ENCODE measurements around the gene SLC27A1.
A peak's percentile ranks its signal among the peaks of the same experiment; 100 is the strongest.

The SLC27A1 gene

DNA sequence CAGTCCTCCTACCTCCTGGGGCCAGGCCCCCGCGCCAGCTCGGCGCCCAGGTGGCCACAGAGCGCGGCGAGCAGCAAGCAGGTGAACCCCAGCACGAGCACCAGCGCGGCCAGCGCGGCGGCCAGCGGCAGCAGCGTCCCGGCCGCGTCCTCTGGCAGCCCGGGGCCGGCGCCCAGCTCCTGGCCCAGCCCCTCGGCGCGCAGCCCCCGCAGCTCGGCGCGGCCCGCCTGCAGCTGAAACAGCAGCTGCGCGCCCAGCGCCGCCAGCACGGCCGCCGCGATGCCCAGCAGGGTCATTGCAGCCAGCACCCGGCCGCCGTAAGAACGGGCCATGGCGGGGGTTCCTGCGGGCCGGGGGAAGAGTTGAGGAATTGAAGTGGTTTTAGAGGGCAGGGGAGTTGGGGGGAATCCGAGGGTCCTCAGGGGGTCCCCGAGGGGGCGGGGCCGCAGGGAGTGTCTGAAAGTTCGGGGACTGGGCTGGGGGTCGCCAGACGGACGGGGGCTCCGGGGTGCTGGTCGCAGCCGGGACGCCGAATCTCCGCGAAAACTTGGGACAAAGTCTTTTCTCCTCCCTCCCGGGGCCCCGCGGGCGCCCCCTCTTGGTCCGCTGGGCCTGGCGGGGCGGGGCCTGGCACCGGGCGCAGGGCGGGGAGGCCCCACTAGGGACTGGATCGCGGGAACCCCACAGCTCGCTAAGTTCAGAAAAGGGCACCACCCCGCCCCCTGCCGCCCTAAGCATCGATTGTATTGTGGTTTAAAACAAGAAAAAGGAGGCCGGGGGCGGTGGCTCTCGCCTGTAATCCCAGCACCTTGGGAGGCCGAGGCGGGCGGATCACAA is 22.0 kb upstream of the SLC27A1 start, which contains the start of gene TMEM221 (continued):
- TF ChIP-seq, protein P1, sequence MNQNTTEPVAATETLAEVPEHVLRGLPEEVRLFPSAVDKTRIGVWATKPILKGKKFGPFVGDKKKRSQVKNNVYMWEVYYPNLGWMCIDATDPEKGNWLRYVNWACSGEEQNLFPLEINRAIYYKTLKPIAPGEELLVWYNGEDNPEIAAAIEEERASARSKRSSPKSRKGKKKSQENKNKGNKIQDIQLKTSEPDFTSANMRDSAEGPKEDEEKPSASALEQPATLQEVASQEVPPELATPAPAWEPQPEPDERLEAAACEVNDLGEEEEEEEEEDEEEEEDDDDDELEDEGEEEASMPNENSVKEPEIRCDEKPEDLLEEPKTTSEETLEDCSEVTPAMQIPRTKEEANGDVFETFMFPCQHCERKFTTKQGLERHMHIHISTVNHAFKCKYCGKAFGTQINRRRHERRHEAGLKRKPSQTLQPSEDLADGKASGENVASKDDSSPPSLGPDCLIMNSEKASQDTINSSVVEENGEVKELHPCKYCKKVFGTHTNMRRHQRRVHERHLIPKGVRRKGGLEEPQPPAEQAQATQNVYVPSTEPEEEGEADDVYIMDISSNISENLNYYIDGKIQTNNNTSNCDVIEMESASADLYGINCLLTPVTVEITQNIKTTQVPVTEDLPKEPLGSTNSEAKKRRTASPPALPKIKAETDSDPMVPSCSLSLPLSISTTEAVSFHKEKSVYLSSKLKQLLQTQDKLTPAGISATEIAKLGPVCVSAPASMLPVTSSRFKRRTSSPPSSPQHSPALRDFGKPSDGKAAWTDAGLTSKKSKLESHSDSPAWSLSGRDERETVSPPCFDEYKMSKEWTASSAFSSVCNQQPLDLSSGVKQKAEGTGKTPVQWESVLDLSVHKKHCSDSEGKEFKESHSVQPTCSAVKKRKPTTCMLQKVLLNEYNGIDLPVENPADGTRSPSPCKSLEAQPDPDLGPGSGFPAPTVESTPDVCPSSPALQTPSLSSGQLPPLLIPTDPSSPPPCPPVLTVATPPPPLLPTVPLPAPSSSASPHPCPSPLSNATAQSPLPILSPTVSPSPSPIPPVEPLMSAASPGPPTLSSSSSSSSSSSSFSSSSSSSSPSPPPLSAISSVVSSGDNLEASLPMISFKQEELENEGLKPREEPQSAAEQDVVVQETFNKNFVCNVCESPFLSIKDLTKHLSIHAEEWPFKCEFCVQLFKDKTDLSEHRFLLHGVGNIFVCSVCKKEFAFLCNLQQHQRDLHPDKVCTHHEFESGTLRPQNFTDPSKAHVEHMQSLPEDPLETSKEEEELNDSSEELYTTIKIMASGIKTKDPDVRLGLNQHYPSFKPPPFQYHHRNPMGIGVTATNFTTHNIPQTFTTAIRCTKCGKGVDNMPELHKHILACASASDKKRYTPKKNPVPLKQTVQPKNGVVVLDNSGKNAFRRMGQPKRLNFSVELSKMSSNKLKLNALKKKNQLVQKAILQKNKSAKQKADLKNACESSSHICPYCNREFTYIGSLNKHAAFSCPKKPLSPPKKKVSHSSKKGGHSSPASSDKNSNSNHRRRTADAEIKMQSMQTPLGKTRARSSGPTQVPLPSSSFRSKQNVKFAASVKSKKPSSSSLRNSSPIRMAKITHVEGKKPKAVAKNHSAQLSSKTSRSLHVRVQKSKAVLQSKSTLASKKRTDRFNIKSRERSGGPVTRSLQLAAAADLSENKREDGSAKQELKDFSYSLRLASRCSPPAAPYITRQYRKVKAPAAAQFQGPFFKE (tag by site-specific recombination; IDR thresholded peaks at IDR 0.05; ENCODE audit: borderline replicate concordance), result no peak

DNA sequence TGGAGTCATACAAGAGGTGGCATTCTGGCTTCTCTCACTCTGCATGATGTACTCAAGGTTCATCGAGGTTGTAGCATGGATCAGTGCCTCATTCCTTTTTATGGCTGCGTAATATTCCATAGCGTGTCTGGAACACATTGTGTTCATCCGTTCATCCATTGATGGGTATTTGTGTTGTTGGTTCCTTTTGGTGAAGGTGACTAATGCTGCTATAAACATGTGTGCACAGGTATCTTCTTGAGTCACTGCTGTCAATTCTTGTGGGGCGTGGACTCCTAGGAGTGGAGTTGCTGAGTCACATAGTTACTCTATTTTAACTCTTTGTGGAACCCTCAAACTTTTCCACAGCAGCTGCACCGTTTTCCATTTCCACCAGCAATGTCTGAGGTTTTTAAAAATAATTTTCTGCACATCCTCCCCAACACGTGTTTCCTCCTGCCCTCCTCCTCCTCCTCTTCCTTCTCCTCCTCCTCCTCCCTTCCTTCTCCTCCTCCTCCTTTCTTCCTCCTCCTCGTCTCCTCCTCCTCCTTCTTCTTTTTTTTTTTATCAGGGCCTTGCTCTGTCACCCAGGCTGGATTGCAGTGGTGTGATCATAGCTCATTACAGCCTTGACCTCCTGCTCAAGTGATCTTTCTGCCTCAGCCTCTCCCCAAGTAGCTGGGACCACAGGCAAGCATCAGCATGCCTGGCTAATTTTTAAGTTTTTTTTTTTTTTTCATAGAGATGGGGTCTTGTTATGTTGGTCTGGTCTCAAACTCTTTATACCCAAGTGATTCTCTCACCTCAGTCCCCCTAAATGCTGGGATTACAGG is 19.9 kb upstream of the SLC27A1 start:
- Histone ChIP-seq H3K36me3 (ENCODE audit: control insufficient read depth in 2 of 2, insufficient read depth in 1 of 2, low read length in 2 of 2) (no peaks in the 10 kb centered on the region), H3K27ac (ENCODE audit: extremely low read depth, low read depth, low read length) (no peak overlapping the region), H3K4me1 (ENCODE audit: control insufficient read depth, insufficient read depth, low read length) (no peaks in the 10 kb centered on the region), H3K9me3 (ENCODE audit: control insufficient read depth, insufficient read depth, low read depth, low read length) (no peaks in the 10 kb centered on the region), H3K4me3 (ENCODE audit: low read depth, low read length) (no peak overlapping the region)
- POLR2A ChIA-PET, result interaction anchor here (0.7 kb wide), 1 partner anchor 251 kb away, joined by 6 read pairs; no protein-coding TSS in a partner anchor
- CTCF ChIA-PET, result interaction anchor here (0.7 to 3.2 kb wide), 4 partner anchors 10 to 335 kb away, joined by 3 to 21 read pairs (median 6); no protein-coding TSS in a partner anchor
- TF ChIP-seq ZNF112 (tag by site-specific recombination; IDR thresholded peaks at IDR 0.05), result no peak
- TF ChIP-seq ZNF10 (tag by site-specific recombination; IDR thresholded peaks at IDR 0.05), result no peak
- no peak for TF ChIP-seq ZBTB17 (tag by site-specific recombination; IDR thresholded peaks at IDR 0.05)
- TF ChIP-seq ZFHX2 (tag by site-specific recombination; conservative IDR thresholded peaks at IDR 0.05), result peak; percentile 59
- no peak for TF ChIP-seq ZNF624 (tag by site-specific recombination; IDR thresholded peaks at IDR 0.05)
- TF ChIP-seq HOXC10 (CRISPR knock-in tag; IDR thresholded peaks at IDR 0.05), result no peak
- TF ChIP-seq ZNF621 (tag by site-specific recombination; IDR thresholded peaks at IDR 0.05), result no peak
- TF ChIP-seq, protein P2, sequence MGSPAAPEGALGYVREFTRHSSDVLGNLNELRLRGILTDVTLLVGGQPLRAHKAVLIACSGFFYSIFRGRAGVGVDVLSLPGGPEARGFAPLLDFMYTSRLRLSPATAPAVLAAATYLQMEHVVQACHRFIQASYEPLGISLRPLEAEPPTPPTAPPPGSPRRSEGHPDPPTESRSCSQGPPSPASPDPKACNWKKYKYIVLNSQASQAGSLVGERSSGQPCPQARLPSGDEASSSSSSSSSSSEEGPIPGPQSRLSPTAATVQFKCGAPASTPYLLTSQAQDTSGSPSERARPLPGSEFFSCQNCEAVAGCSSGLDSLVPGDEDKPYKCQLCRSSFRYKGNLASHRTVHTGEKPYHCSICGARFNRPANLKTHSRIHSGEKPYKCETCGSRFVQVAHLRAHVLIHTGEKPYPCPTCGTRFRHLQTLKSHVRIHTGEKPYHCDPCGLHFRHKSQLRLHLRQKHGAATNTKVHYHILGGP (tag by site-specific recombination; IDR thresholded peaks at IDR 0.05), result no peak
- no peak for TF ChIP-seq ZNF155 (tag by site-specific recombination; IDR thresholded peaks at IDR 0.05)
- TF ChIP-seq, protein P3, sequence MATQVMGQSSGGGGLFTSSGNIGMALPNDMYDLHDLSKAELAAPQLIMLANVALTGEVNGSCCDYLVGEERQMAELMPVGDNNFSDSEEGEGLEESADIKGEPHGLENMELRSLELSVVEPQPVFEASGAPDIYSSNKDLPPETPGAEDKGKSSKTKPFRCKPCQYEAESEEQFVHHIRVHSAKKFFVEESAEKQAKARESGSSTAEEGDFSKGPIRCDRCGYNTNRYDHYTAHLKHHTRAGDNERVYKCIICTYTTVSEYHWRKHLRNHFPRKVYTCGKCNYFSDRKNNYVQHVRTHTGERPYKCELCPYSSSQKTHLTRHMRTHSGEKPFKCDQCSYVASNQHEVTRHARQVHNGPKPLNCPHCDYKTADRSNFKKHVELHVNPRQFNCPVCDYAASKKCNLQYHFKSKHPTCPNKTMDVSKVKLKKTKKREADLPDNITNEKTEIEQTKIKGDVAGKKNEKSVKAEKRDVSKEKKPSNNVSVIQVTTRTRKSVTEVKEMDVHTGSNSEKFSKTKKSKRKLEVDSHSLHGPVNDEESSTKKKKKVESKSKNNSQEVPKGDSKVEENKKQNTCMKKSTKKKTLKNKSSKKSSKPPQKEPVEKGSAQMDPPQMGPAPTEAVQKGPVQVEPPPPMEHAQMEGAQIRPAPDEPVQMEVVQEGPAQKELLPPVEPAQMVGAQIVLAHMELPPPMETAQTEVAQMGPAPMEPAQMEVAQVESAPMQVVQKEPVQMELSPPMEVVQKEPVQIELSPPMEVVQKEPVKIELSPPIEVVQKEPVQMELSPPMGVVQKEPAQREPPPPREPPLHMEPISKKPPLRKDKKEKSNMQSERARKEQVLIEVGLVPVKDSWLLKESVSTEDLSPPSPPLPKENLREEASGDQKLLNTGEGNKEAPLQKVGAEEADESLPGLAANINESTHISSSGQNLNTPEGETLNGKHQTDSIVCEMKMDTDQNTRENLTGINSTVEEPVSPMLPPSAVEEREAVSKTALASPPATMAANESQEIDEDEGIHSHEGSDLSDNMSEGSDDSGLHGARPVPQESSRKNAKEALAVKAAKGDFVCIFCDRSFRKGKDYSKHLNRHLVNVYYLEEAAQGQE (tag by site-specific recombination; IDR thresholded peaks at IDR 0.05), result no peak
- TF ChIP-seq, protein P4, sequence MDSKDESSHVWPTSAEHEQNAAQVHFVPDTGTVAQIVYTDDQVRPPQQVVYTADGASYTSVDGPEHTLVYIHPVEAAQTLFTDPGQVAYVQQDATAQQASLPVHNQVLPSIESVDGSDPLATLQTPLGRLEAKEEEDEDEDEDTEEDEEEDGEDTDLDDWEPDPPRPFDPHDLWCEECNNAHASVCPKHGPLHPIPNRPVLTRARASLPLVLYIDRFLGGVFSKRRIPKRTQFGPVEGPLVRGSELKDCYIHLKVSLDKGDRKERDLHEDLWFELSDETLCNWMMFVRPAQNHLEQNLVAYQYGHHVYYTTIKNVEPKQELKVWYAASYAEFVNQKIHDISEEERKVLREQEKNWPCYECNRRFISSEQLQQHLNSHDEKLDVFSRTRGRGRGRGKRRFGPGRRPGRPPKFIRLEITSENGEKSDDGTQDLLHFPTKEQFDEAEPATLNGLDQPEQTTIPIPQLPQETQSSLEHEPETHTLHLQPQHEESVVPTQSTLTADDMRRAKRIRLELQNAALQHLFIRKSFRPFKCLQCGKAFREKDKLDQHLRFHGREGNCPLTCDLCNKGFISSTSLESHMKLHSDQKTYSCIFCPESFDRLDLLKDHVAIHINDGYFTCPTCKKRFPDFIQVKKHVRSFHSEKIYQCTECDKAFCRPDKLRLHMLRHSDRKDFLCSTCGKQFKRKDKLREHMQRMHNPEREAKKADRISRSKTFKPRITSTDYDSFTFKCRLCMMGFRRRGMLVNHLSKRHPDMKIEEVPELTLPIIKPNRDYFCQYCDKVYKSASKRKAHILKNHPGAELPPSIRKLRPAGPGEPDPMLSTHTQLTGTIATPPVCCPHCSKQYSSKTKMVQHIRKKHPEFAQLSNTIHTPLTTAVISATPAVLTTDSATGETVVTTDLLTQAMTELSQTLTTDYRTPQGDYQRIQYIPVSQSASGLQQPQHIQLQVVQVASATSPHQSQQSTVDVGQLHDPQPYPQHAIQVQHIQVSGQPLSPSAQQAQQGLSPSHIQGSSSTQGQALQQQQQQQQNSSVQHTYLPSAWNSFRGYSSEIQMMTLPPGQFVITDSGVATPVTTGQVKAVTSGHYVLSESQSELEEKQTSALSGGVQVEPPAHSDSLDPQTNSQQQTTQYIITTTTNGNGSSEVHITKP (tag by site-specific recombination; IDR thresholded peaks at IDR 0.05), result no peak
- no peak for TF ChIP-seq ZNF350 (tag by site-specific recombination; IDR thresholded peaks at IDR 0.05)
- TF ChIP-seq KLF8 (tag by site-specific recombination; IDR thresholded peaks at IDR 0.05), result peak; percentile 31; the same call in 1 of the 2 replicates
- TF ChIP-seq, protein P5, sequence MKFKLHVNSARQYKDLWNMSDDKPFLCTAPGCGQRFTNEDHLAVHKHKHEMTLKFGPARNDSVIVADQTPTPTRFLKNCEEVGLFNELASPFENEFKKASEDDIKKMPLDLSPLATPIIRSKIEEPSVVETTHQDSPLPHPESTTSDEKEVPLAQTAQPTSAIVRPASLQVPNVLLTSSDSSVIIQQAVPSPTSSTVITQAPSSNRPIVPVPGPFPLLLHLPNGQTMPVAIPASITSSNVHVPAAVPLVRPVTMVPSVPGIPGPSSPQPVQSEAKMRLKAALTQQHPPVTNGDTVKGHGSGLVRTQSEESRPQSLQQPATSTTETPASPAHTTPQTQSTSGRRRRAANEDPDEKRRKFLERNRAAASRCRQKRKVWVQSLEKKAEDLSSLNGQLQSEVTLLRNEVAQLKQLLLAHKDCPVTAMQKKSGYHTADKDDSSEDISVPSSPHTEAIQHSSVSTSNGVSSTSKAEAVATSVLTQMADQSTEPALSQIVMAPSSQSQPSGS (tag by site-specific recombination; IDR thresholded peaks at IDR 0.05; ENCODE audit: low read depth), result no peak
- TF ChIP-seq ZBTB20 (tag by site-specific recombination; IDR thresholded peaks at IDR 0.05), result 0 out of 2 replicates have a peak, but pooled peaks have one; percentile 8
- TF ChIP-seq KLF10 (tag by site-specific recombination; IDR thresholded peaks at IDR 0.05), result no peak
